Measurements from ENCODE around the gene SYP. TPM values are rescaled to one million over a fixed set of nuclear protein-coding genes. Genes with fewer than 3 reads are reported as not detected.

SYP gene
- total RNA-seq, 1 donor from 2014 or later: 3.8 TPM

DNA sequence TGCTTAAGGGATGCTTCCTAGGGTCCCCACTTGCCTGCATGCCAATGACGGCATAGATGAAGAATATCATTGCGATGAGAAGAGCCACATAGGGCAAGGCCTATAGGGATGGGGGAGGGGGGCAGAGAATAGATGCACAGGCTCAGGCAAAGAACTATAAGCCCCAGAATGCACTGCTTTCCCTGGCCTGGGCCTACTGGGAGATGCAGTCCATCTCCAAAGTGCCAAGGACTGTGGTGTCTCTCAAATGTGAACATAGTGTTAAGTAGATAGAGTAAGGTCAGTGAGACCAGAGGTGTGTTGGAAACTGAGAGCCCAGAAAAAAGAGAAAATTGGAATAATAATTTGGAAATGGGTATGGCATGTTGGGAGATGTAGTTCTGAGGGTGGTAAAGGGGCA, 12.2 kb upstream of the SYP start:
- Mint-ChIP-seq H3K27me3 (ENCODE audit: low read depth) (no peaks in the 10 kb centered on the region), H3K9me3 (no peaks in the 10 kb centered on the region), H3K4me3 (ENCODE audit: low read depth) (no peak overlapping the region), H3K27ac (no peak overlapping the region), H3K36me3 (ENCODE audit: low read depth) (no peaks in the 10 kb centered on the region), H3K4me1 (ENCODE audit: low read depth) (no peaks in the 10 kb centered on the region)
- DNase-seq (ENCODE audit: low spot score): no peak
- intact Hi-C loops (cut with micrococcal nuclease): no loop called here

DNA sequence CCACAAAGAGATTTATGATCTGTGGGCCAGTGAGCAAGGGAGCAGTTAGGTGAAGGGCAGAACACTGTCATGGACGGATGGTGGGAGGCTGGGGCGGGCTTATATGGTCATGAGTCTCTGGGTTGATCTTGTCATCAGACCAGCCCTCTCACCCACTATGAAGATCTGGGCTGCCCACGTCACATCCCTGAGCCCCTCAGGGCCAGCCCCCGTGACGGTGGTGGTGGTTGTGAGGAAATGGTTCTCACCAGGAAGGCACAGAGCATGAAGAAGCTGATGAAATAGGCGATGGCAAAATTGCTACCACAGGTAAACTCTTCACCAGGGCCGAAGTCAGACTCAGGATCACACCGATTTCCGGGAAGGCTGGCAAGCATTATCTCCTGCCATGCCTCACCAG, 11.1 kb upstream of the SYP start:
- Mint-ChIP-seq H3K9me3 (no peaks in the 10 kb centered on the region), H3K4me3 (ENCODE audit: low read depth) (no peak overlapping the region), H3K4me1 (ENCODE audit: low read depth) (no peaks in the 10 kb centered on the region), H3K27me3 (ENCODE audit: low read depth) (no peaks in the 10 kb centered on the region), H3K36me3 (ENCODE audit: low read depth) (no peaks in the 10 kb centered on the region), H3K27ac (no peak overlapping the region)
- DNase-seq (ENCODE audit: low spot score): no peak
- intact Hi-C loops (cut with micrococcal nuclease): no loop called here

GRCh38 chrX:49210406-49210805, 10.4 kb upstream of the SYP start:
- Mint-ChIP-seq H3K4me1 (ENCODE audit: low read depth) (no peaks in the 10 kb centered on the region), H3K4me3 (ENCODE audit: low read depth) (no peak overlapping the region), H3K27ac (no peak overlapping the region), H3K36me3 (ENCODE audit: low read depth) (no peaks in the 10 kb centered on the region), H3K27me3 (ENCODE audit: low read depth) (no peaks in the 10 kb centered on the region), H3K9me3 (no peaks in the 10 kb centered on the region)
- DNase-seq (ENCODE audit: low spot score): no peak
- intact Hi-C loops (cut with micrococcal nuclease): no loop called here

GRCh38 chrX:49209434-49210251, 9.7 kb upstream of the SYP start:
- intact Hi-C loops (cut with micrococcal nuclease): no loop called here
- no peak overlapping the region for H3K27ac Mint-ChIP-seq
- H3K27me3 Mint-ChIP-seq (ENCODE audit: low read depth): no peaks in the 10 kb centered on the region
- no peaks in the 10 kb centered on the region for H3K36me3 Mint-ChIP-seq (ENCODE audit: low read depth)
- no peaks in the 10 kb centered on the region for H3K4me1 Mint-ChIP-seq (ENCODE audit: low read depth)
- no peaks in the 10 kb centered on the region for H3K9me3 Mint-ChIP-seq
- no peak overlapping the region for H3K4me3 Mint-ChIP-seq (ENCODE audit: low read depth)
- no peak for DNase-seq (ENCODE audit: low spot score)

DNA sequence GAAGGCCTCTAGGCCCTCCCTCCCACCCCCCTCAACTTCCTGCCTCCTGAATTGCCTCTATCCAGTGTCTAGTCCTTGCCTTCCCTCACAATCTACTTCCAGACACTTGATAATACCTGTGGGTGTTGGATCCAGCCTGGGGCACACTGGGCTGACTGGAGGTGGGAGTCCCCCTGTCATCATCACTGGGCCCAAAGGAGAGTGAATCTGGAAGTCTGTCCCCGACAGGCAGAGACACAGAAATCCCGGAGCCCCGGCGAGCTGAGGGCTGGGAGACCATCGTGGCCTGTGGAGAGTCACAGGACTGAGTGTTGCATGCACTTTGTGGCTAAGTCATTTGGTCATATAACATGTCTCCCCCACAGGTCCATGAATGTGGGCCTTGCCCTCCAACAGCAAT, 8.4 kb upstream of the SYP start:
- Mint-ChIP-seq H3K9me3 (no peaks in the 10 kb centered on the region), H3K4me3 (ENCODE audit: low read depth) (no peak overlapping the region), H3K27ac (no peak overlapping the region), H3K36me3 (ENCODE audit: low read depth) (no peaks in the 10 kb centered on the region), H3K4me1 (ENCODE audit: low read depth) (no peaks in the 10 kb centered on the region), H3K27me3 (ENCODE audit: low read depth) (no peaks in the 10 kb centered on the region)
- intact Hi-C loops (cut with micrococcal nuclease): no loop called here
- DNase-seq (ENCODE audit: low spot score): no peak

- H3K36me3 Mint-ChIP-seq (ENCODE audit: low read depth): no peaks in the 10 kb centered on the region
- no peak overlapping the region for H3K27ac Mint-ChIP-seq
- intact Hi-C loops (cut with micrococcal nuclease): no loop called here
- H3K4me3 Mint-ChIP-seq (ENCODE audit: low read depth): no peak overlapping the region
- no peaks in the 10 kb centered on the region for H3K9me3 Mint-ChIP-seq
- no peaks in the 10 kb centered on the region for H3K27me3 Mint-ChIP-seq (ENCODE audit: low read depth)
- H3K4me1 Mint-ChIP-seq (ENCODE audit: low read depth): no peaks in the 10 kb centered on the region
- DNase-seq (ENCODE audit: low spot score): no peak
These were observed 6.5 kb upstream of the SYP start for GRCh38 chrX:49206543-49206942.

DNA sequence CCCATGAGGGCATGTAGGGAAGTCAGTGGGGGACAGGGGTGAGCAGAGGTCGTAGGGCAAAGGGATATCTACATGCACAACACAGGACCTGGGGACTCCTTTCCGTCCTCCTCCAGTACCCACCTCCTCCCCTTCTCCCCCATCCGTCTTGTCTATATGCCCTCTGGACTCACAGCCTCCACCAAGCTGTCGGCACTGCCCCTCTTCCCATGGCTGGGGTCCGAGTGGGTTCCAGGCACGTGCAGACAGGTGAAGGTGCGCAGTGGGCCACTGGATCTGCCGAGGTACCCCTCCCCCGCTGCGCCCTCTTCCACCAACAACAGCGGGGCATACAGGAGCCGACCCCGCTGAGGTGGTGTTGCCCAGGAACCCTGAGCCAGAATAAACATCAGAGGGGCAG, 5.5 kb upstream of the SYP start:
- no peak for DNase-seq (ENCODE audit: low spot score)
- Mint-ChIP-seq H3K36me3 (ENCODE audit: low read depth) (no peaks in the 10 kb centered on the region), H3K27me3 (ENCODE audit: low read depth) (no peaks in the 10 kb centered on the region), H3K9me3 (no peaks in the 10 kb centered on the region), H3K4me3 (ENCODE audit: low read depth) (no peak overlapping the region), H3K27ac (no peak overlapping the region), H3K4me1 (ENCODE audit: low read depth) (peaks cover 3% of the 10 kb centered on the region)
- intact Hi-C loops (cut with micrococcal nuclease): no loop called here

DNA sequence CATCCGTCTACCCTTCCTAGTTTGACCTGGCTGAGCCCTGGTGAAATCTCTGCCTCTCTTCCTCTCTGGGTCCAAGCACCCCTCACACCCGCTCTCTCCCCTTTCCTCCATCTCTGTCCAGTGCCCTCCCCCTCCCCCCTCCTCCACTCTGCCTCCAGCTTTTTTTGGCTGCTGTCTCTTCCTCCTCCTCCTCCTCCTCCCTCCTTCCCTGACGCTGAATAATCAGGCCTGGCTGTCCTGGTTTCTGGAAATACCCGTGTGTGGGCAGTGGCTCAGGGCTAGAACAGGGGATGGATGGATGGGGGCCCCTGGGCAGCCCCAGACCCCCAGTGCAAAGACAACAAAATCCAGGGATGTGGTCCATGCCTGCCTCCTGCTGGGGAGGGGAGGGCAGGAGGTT, 4.7 kb upstream of the SYP start:
- Mint-ChIP-seq H3K4me3 (ENCODE audit: low read depth) (no peak overlapping the region), H3K36me3 (ENCODE audit: low read depth) (no peaks in the 10 kb centered on the region), H3K4me1 (ENCODE audit: low read depth) (peaks cover 3% of the 10 kb centered on the region), H3K9me3 (no peaks in the 10 kb centered on the region), H3K27ac (no peak overlapping the region), H3K27me3 (ENCODE audit: low read depth) (no peaks in the 10 kb centered on the region)
- no peak for DNase-seq (ENCODE audit: low spot score)
- intact Hi-C loops (cut with micrococcal nuclease): no loop called here

DNA sequence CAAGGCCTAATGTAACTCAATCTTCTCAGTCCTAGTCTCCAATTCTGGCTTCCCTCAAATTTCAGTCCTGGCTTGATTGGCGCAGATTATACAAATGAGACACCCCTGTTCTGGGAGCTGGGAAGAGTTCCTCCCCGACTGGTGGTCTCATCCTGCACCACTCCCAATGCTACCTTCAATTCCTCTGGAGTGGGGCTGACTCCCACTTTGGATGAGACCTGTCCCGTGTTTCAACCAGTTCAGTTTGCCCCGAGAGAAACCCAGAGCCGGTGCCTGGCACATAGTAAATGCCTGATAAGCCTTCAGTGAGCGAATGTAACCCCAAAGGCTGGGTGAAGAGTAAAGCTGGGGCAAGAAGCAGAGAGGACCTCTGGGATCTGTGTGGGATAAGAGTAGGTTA, 4.0 kb upstream of the SYP start:
- intact Hi-C loops (cut with micrococcal nuclease): no loop called here
- Mint-ChIP-seq H3K9me3 (no peaks in the 10 kb centered on the region), H3K27me3 (ENCODE audit: low read depth) (no peaks in the 10 kb centered on the region), H3K36me3 (ENCODE audit: low read depth) (no peaks in the 10 kb centered on the region), H3K27ac (no peak overlapping the region), H3K4me3 (ENCODE audit: low read depth) (no peak overlapping the region), H3K4me1 (ENCODE audit: low read depth) (peaks cover 4% of the 10 kb centered on the region)
- no peak for DNase-seq (ENCODE audit: low spot score)

DNA sequence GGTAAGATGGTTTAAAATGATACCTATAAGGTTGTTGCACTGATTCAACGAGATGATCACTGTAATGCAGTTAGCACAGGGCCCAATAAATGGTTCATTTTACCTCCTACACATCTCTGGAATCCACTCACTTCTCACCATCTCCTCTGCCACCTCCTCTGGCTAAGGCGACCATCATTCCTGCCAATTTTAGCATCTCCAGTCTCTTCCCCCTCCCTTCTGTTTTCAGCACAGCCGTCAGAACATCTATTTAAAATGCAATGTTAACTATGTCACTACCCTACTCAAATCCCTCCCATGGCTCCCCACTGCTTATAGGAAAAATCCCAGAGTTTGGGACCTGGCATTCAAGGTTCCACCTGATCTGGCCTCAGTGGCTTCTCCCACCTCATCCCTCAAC, 3.5 kb upstream of the SYP start:
- Mint-ChIP-seq H3K4me1 (ENCODE audit: low read depth) (peaks cover 8% of the 10 kb centered on the region), H3K27ac (no peak overlapping the region), H3K27me3 (ENCODE audit: low read depth) (no peaks in the 10 kb centered on the region), H3K4me3 (ENCODE audit: low read depth) (no peak overlapping the region), H3K36me3 (ENCODE audit: low read depth) (no peaks in the 10 kb centered on the region), H3K9me3 (no peaks in the 10 kb centered on the region)
- intact Hi-C loops (cut with micrococcal nuclease): no loop called here
- no peak for DNase-seq (ENCODE audit: low spot score)

GRCh38 chrX:49202022-49202421, 2.0 kb upstream of the SYP start:
- intact Hi-C loops (cut with micrococcal nuclease): no loop called here
- H3K36me3 Mint-ChIP-seq (ENCODE audit: low read depth): no peaks in the 10 kb centered on the region
- H3K27me3 Mint-ChIP-seq (ENCODE audit: low read depth): no peaks in the 10 kb centered on the region
- H3K9me3 Mint-ChIP-seq: no peaks in the 10 kb centered on the region
- DNase-seq (ENCODE audit: low spot score): no peak
- no peak overlapping the region for H3K4me3 Mint-ChIP-seq (ENCODE audit: low read depth)
- peaks cover 14% of the 10 kb centered on the region for H3K4me1 Mint-ChIP-seq (ENCODE audit: low read depth)
- no peak overlapping the region for H3K27ac Mint-ChIP-seq

DNA sequence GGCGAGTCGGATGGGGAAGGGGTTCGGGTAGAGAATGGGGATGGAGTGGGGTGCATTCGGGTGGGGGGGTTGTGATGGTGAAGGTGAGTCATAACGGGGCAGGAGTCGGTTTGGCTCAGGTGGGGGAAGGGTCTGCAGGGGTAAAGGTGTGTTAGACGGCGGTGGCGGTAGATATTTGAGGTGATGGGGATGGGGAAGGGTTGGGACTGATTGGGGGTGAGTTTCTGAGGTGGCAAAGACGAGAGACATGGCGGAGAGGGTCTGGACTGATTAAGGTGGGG, 738 bp downstream of the SYP start:
- no peaks in the 10 kb centered on the region for H3K9me3 Mint-ChIP-seq
- intact Hi-C loops (cut with micrococcal nuclease): no loop called here
- peak overlapping the region; percentile 61 for H3K4me3 Mint-ChIP-seq (ENCODE audit: low read depth)
- H3K4me1 Mint-ChIP-seq (ENCODE audit: low read depth): peaks cover 14% of the 10 kb centered on the region
- H3K27me3 Mint-ChIP-seq (ENCODE audit: low read depth): no peaks in the 10 kb centered on the region
- DNase-seq (ENCODE audit: low spot score): no peak
- H3K27ac Mint-ChIP-seq: no peak overlapping the region
- H3K36me3 Mint-ChIP-seq (ENCODE audit: low read depth): no peaks in the 10 kb centered on the region

DNA sequence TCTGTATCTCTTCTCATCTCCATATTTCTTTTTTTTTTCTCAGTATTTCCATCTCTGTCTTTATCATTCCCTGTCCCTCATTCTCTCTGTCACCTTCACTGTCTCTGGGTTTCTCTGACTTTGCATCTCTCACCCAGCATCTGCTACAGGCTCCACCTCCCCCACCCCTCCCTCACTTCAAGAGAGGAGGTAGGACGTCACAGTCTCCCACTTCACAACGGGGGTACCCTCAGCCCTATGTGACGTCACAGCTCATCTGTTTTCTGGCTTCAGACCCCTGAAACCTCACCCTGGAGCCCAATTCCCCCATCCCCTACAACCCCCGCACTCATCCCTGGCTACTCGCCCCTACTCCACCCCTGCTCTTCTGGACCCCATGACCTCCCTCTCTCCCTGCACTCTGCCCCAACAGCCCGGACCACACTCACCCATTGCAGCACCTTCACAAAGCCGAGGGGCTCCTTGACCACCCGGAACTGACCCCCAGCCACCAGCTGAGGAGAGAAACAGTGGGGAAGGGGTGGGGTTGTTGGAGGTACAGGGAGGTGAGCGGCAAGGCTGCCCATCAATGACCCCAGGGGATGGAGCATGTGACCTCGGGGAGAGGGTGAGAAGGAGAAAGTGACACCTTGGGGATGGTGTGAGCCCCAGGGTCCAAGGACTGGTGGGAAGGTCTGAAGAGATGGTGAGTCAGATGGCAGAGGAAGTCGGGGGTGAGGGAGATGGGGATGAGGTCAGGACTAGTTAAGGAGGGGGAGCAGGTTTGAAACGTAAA, 1.3 kb downstream of the SYP start:
- no peaks in the 10 kb centered on the region for H3K36me3 Mint-ChIP-seq (ENCODE audit: low read depth)
- intact Hi-C loops (cut with micrococcal nuclease): no loop called here
- H3K27me3 Mint-ChIP-seq (ENCODE audit: low read depth): no peaks in the 10 kb centered on the region
- H3K4me3 Mint-ChIP-seq (ENCODE audit: low read depth): peak overlapping the region; percentile 61
- no peak overlapping the region for H3K27ac Mint-ChIP-seq
- no peak for DNase-seq (ENCODE audit: low spot score)
- peaks cover 15% of the 10 kb centered on the region for H3K4me1 Mint-ChIP-seq (ENCODE audit: low read depth)
- no peaks in the 10 kb centered on the region for H3K9me3 Mint-ChIP-seq
